ENCODE data around the gene ANKRD2.
A peak's percentile ranks its signal among the peaks of the same experiment; 100 is the strongest.

Gene ANKRD2

DNA sequence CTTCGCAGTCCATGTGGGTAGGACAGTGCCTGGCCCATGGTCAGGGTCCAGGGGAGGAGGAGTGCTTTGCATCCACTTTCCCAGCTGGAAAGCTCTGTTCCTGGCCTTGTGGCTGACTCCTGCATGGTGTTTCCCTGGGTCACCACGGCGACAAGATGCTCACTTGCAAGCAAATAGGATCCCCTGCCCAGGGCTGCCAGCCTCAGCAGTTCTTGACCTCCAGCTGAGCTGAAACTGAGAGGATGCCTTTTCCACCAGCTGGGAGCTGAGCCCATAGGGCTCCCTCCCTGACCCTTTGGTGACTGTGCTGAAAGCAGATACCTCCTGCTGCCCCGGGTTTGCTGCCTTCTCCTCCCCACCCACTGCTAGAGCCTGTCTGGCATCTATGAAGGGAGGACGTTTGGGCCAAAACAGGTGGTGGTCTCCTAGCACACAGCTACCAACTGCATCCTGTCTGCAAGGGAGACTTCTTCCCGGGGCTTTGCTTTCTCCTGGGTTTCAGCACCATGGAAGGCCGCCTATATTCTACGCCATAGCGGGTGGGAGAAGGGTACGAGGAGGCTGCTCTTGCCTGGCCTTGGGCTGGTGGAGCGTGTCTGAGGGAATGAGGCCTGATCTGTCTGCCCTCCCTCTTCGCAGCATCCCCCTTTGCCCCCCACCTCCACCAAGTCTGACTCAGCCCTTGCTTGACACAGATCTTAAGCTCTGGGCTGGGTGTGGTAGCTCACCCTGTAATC lies 39.5 kb upstream of the ANKRD2 start:
- TF ChIP-seq CTCF (IDR thresholded peaks at IDR 0.05): no peak

- no peak for TF ChIP-seq CTCF (IDR thresholded peaks at IDR 0.05)
Measured at GRCh38 chr10:97533888-97534287, 38.7 kb upstream of the ANKRD2 start.

- peak; percentile 37; the same call in 1 of the 2 replicates for TF ChIP-seq CTCF (IDR thresholded peaks at IDR 0.05)
Measured at GRCh38 chr10:97534746-97535367, 37.7 kb upstream of the ANKRD2 start.

- TF ChIP-seq CTCF (IDR thresholded peaks at IDR 0.05): no peak
Measured at GRCh38 chr10:97537186-97537869, 35.3 kb upstream of the ANKRD2 start.

DNA sequence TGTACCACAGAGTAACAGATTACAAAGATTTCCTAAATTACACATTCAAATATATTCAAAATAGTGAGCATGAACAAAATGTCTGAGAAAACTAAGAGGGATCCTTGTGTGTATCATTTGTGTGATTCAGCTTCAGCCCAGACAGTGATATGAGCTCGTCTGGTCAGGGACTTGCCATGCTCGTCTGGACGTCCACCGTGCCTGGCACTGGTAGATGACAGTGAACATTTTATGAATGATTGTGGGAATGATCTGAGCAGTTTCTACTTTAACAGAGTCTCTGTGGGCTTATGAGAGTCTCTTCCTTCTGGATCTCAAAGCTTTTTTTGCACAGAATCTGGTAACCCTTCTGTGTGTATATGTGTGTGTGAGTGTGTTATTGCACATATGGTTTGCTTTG lies 34.2 kb upstream of the ANKRD2 start:
- TF ChIP-seq CTCF (IDR thresholded peaks at IDR 0.05): no peak

DNA sequence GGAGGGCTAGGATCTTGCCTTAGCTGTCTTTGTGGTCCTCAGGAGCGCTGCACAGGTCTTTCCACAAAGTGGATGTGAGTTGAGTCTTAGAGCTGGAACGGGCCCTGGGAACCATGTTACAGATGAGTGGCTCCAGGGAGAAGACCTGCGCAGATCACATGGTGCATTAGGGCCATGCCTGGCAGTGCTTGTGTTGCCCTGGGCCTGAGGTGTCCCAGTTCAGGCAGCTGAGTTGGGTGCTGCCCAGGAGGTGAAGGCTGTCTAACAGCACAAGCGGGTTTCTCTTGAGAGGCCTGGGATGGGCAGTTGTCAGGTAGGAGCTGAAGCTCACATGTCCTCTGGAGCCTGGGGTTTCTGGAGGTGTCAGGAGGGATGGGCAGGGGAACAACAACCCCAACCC lies 33.7 kb upstream of the ANKRD2 start:
- TF ChIP-seq CTCF (IDR thresholded peaks at IDR 0.05): no peak

DNA sequence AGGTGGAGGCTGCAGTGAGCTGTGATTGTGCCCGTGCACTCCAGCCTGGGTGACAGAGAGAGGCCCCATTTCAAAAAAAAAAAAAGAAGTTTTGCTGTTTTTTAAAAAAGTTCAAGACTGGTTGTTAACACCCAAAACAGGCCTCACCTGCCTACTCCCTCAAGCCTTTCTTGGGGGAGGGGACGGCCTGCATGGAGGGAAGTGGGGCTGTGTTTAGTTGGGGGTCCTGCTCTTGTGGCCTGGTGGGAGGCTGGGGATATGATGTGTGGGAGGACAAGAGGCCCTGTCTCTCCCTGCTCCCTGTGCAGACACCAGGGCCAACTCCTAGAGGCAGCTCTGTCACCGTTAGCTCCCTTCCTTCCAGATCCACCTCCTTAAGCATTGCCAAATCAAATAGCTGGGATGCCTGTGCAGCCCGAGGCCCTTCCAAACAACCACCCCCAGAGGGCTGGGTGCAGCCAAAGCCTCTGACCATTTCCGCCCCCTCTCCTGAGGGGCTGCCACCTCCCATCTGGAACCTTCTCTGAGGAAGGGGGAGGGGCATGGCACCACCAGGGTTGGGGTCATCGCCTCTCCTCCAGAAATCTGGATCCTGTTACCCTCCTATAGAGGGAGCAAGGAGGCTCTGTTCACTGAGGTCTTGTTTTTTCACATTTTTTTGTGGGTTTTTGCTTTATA lies 32.9 kb upstream of the ANKRD2 start:
- TF ChIP-seq CTCF (IDR thresholded peaks at IDR 0.05): no peak
